GM19397 (cell line): Measurements from ENCODE around the gene TSHB.
"Not testable (repeated sequence)": the region's sequence is repeated elsewhere in the genome, so short reads cannot be mapped to it uniquely, and the experiment has no call there.

Experiments used
- ATAC-seq: cut with Tn5 transposase; IDR thresholded peaks from one replicate; pipeline ENCODE4 v1.9.1; 2021; ENCODE audit warnings: mild to moderate bottlenecking, moderate library complexity; ENCODE audit not compliant: unreplicated experiment

The TSHB gene

GRCh38 chr1:115029526-115029925 is at the start of gene TSHB:
TSS of gene TSHB (plus strand) at chr1:115029826. CDS start at chr1:115033363, 3,537 bp downstream.
- no peak for ATAC-seq

GRCh38 chr1:114982251-114982650 is 47.4 kb upstream of the TSHB start:
- ATAC-seq = no peak

GRCh38 chr1:114986286-114986685 is 43.3 kb upstream of the TSHB start:
- ATAC-seq = no peak

- no peak for ATAC-seq
These were observed 41.5 kb upstream of the TSHB start for GRCh38 chr1:114988095-114988494.

- no peak for ATAC-seq
These were observed 31.9 kb upstream of the TSHB start for GRCh38 chr1:114997510-114998289.

- ATAC-seq = no peak
These were observed 23.4 kb upstream of the TSHB start for GRCh38 chr1:115006191-115006590.

GRCh38 chr1:115012006-115012405 is 17.6 kb upstream of the TSHB start:
- ATAC-seq = no peak

- no peak for ATAC-seq
These were observed 17.2 kb upstream of the TSHB start for GRCh38 chr1:115012434-115012833.

GRCh38 chr1:115013792-115014191 is 15.8 kb upstream of the TSHB start:
- ATAC-seq = no peak

- ATAC-seq = not testable (repeated sequence)
These were observed 10.1 kb upstream of the TSHB start for GRCh38 chr1:115019549-115019948.

- no peak for ATAC-seq
These were observed 8.5 kb upstream of the TSHB start for GRCh38 chr1:115021145-115021544.

GRCh38 chr1:115023593-115023992 is 6.0 kb upstream of the TSHB start:
- no peak for ATAC-seq

GRCh38 chr1:115031595-115031994 is 2.0 kb downstream of the TSHB start:
- no peak for ATAC-seq

GRCh38 chr1:115035652-115036051 is 6.0 kb downstream of the TSHB start:
- ATAC-seq = no peak

GRCh38 chr1:115036814-115037507 is 7.3 kb downstream of the TSHB start:
- ATAC-seq = no peak

GRCh38 chr1:115040501-115040900 is 10.9 kb downstream of the TSHB start:
- no peak for ATAC-seq

- no peak for ATAC-seq
These were observed 12.0 kb downstream of the TSHB start for GRCh38 chr1:115041654-115042053.

- no peak for ATAC-seq
These were observed 17.1 kb downstream of the TSHB start for GRCh38 chr1:115046751-115047150.

GRCh38 chr1:115051850-115052249 is 22.2 kb downstream of the TSHB start:
- no peak for ATAC-seq

- ATAC-seq = peak; percentile 78
These were observed 22.9 kb downstream of the TSHB start for GRCh38 chr1:115052454-115053083.

- ATAC-seq = no peak
These were observed 26.8 kb downstream of the TSHB start for GRCh38 chr1:115056395-115056798.
